Stimulated activated CD4-positive, alpha-beta T cell treated with anti-CD3 and anti-CD28 coated beads, Interleukin-2, amount 100 ng/mL, for 4 hours (primary cell): Measurements from ENCODE around the gene ENPP7.

Experiments used
- DNase-seq: peaks from one replicate; pipeline ENCODE4 v3.0.0-alpha.2; 2020; ENCODE audit warnings: low read depth

The ENPP7 gene

DNA sequence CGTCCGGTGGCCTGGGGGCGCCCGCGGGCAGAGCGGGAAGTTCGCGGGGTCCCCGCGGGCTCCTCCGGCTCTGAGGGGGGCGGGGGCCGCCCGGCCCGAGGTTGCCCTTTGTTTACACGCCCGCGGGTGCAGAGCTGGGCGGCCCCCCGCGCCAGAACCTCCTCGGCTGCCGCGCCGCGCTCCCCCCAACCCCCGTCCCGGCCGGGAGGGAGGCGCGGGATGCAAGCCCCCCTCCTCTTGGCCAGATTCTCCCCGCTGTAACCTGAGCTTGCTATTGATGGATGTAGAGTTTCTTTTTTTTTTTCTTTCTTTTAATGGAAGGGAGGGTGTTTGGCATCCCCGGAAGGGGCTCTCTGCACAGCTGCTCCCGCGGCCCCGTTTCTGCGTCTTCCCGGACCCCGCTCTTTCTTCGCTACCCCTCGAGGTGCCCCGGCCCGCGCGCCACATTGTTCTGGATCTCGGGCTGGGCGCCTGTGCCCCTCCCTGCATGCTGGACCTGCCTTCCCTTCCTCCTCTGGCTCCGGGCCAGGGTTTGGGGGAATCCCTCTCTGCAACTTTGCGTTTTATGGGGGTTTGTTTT is 47.9 kb downstream of the ENPP7 start:
- no peak for DNase-seq

DNA sequence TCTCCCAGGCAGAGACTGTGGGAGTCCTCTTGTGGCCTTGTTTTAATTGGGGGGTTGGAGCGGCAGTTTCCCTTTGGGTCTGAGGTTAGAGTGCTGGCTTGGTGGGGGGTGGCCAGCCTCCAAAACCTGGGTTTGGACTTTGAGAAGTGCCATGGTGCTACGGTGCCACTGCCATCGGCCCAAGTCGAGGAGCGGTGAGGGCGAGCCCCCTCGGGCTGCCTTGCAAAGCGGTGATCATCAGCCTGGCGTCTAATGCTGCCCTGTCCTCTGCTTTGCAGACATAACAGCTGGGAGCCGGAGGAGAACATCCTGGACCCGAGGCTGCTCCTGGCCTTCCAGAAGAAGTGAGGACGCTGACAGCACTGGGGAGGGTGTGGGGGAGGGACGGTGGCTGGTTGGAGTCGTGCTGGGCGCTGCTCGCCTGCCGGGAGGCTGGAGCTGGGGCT is 48.4 kb downstream of the ENPP7 start:
- no peak for DNase-seq

DNA sequence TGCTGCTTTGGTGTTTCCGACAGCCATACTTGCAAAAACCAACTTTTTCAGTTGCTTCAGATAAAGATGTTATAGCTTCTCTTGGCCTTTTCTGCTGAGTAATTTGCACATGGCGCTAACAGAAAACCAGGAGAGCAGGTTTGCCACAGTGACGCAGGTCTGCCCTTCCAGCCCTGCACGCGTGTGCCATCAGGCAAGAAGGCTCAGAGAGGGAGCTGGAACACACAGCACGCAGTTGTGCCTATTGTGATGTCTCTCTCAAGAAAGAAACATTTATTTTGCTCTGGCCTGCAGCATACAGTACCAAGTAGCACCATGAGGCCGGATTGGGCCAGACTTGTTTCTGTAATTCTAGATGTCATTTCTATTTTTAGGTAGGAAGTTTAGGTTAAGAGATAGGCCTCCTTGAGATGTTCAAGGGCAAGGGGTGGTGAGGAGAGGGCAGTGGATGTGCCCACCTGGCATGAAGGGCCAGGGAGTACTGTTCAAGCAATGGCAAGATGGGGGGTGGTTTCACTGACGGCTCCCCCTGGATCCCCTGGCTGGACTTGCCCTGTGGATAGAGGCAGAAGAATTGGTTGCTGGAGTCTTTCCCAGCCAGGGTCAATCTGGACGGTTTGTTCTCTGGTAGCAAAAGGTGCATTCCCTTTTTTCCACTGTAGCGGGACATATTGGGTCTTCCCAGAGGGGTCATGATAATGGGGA is 49.1 kb downstream of the ENPP7 start:
- no peak for DNase-seq

GRCh38 chr17:79781012-79781650 is 50.4 kb downstream of the ENPP7 start:
- no peak for DNase-seq

DNA sequence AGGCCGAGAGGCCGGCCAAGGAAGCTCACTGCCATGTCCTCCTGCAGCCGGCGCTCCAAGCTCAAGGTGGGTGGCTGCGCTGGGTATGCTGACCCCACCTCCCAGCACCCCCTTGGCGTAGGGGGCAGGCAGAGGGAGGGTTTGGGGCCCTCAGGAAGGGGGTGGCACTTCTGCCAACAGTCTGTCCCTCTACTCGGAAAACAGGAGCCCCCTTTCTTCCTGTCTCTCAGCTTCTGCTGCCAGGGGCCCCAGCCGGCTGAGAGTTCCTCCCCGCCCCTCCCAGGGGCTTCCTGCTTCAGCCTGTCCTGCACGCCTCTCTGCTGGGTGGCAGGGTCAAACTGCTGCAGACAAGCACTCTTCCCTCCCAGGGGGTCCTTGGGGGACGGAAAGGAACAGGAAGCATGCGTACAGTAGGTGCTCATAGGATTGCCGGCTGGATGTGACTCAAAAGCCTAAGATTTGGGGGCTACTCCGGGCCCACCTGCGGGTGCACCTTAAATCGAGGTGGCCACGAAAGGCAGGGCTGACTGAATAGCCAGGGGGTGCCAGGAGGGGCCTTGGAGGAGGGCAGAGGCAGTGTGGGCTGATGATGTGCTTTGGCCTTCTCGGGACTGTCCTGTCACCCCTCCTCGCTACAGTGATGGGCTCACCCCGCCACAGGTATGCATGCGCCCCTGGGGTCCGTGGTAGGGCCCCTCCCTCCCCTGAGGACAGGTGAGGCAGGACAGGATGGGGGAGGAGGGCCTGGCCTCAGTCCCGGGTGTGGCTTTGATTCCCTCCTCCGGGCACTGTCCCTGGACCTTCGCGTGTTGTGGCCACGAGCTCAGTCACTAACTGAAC is 51.2 kb downstream of the ENPP7 start:
- DNase-seq, result no peak

GRCh38 chr17:79783891-79784290 is 53.1 kb downstream of the ENPP7 start:
- no peak for DNase-seq

DNA sequence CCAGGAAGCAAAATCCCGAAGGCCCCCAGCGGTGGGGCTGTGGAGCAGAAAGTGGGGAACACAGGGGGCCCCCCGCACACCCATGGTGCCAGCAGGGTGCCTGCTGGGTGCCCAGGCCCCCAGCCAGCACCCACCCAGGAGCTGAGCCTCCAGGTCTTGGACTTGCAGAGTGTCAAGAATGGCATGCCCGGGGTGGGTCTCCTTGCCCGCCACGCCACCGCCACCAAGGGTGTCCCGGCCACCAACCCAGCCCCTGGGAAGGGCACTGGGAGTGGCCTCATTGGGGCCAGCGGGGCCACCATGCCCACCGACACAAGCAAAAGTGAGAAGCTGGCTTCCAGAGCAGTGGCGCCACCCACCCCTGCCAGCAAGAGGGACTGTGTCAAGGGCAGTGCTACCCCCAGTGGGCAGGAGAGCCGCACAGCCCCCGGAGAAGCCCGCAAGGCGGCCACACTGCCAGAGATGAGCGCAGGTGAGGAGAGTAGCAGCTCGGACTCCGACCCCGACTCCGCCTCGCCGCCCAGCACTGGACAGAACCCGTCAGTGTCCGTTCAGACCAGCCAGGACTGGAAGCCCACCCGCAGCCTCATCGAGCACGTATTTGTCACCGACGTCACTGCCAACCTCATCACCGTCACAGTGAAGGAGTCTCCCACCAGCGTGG is 53.7 kb downstream of the ENPP7 start:
- no peak for DNase-seq

GRCh38 chr17:79785017-79785899 is 54.5 kb downstream of the ENPP7 start:
- DNase-seq, result no peak

DNA sequence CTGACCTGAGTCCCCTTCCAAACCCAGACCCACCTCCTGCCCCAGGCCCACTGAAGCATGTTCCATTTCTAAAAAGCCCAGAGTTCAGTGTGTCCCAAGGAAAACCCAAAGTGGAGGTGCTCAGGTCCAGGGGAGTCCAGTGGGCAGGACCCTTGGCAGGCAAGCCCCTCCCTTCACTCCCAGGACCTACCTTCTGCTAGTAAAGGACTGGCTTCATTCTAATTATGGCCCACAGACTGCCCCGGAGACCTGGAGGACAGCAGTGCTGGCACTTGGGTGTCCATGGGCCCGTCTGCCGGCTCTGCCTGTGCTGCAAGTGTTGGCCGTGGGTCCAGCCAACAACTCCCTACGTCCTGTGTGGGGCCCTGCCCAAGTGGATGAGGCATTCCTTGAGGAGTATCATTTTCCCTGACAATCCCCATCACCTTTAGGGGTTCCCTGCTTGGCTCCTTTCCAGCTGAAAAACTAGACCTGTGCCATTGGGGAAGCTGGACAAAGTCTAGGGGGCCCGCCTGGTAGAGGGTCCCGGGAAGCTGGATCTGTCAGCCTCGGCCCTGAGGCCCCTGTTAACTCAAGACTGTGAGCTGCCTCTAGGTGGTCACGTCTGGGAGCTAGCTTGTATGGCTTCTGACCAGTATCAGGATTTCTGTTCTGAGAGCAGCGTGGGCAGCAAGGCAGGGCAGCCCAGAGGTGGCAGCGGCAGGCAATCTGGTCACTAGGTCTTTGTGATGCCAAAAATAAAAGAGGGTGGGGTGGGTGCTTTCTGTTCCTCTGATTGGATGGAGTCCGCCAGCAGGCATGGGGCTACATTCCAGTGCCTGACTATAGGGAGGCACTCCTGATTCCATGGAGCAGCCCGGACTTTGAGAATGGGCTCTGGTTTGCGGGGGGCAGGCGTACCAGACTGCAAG is 55.4 kb downstream of the ENPP7 start:
- no peak for DNase-seq

DNA sequence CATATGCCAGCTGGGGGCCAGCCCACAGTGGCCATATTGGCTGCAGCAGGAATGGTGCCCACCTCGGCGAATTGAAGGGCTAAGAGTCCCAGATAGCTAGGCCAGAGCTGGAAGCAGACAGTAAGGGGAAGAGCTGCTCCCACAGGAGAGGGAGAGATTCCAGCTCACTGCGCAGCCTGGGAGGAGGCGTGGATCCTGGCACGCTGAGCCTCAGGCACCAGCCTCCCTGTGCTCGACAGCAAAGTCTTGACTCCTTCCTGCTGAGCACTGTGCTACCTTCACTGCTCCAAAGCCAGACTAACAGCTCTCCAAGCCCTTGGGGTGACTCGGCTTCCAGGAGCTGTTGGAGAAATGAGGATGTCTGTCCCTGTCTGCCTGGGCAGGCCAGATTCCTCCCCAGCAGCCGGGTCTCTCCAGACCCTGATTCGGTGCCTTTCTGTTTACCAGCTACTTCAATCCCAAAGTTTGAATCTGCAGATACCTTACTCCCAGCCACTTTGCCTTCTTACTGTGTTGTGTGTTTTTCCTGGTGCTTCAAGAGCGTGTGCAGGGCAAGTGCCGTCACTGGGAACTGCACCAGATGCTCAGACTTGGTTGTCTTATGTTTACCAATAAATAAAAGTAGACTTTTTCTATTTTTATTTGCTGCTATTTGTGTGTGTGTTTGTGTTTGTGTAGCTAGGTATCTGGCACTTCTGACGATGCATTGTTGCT is 56.3 kb downstream of the ENPP7 start:
- no peak for DNase-seq

DNA sequence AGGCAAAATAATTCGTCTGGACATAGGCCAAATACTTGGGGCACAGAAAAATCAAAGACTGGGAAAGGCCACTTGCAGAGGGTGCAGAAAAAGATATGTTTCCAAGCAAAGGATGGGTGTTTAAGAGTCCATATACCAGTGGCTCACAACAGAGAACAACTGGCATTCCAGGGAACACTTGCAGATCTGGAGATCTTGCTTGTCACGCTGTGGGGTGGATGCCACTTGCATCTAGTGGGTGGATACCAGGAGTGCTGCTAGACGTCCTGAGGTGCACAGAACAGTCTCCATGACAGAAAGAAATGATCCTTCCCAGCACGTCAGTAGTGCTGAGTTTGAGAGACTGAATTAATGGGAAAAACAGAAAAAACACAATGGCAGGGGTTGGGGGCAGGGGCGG is 57.7 kb downstream of the ENPP7 start:
- DNase-seq, result no peak

GRCh38 chr17:79788989-79789942 is 58.5 kb downstream of the ENPP7 start:
- DNase-seq, result no peak

DNA sequence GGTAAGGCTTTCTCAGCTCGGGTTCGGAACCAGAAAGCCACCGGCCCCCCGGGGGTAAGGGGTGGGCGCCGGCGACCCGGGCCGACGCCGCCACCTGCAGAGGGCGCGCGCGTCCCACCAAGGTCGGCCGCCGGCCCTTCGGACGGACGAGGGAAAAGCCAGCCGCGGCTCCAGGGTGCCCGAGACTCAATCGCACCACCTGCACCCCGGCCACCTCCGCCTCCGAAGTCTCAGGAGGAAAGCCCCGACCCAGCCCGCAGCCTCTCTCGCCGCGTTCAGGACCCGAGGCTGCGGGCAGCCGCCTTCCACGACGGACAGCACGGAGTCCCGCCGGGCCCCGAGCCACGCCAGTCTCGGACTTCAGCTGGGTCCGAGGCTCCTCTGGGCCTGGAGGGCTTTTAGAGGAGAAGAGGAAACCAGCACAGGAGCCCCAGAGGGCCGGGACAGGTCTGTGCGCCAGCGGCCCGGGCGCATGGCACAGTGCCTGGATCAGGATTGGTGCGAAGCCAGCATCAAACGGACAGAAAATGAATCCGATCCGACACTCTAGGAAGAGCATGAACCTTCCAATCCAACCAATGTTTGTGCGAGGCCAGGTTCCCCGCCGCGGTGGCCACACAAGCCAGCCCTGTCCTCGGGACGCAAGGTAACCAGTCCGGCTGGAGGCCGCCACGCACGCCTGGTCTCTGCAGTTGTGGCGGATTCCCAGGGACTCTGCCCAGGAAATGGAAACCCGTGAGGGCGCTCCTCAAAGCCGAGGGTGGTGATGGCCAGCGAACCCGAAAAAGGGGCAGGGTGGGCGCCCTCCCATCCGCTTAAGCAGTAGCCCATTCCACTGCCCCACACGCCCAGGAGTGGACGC is 59.4 kb downstream of the ENPP7 start:
- no peak for DNase-seq

DNA sequence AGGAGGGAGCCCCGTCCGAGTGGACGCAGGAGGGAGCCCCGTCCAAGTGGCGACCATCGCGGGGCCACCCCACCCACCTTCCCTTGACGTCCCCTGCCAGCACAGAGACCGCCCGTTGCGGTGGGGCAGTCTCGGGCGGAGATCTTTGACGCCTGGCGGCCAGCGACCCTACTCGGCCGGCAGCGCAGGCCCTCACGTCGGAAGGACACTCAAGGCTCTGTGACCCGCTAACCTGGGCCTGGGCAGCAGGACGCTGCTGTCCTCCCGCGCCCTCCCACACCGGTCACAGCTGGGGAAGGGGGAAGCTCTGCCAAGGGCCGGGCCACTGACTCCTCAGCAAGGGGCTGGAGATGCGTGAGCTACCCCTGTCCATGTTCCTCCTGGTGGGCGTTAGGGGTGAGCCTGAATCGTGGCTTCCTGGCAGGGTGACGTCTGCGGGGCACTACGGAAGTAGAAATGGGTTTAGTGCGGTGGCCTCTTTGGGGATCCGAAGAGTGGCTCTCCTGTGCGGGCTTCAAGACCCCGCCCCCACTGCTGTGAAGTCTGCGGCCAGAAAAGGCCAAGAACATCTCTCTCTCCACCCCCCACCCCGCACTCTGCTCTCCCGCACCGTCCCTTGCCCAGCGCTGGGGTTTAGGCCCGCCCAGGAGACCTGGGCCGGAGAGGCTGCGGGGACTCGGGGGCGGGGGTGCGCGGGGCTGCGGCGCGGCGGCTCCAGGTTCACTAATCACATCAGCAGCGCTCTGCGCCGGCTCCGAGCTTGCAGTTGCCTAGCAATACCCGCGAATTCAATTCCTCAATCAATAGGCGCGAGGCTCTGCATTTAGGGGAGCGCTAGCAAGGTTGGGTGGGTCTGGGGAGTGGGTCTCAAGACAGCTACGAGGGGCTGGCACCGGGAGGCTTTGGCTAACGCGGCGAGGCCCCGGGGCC is 60.3 kb downstream of the ENPP7 start:
- no peak for DNase-seq

DNA sequence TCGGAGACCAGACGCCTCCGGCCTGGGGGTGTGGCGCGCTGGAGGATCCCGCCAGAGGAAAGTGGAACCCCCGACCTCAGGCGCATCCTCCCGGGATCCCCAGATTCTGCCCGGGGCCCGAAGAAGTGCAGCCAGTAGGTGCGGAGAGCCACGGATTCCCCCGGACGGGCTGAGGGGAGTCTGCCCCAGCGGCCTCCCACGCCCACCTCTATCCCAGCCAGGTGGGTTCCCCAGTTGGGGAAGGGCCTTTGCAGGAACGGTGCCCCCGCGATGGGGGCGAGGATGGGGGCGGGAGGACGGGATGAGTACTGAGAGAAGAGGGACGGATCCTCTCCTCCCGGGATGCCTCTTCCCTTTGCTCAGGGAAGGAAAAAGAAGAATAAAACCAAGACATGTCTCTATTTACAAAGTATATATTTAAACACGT is 61.0 kb downstream of the ENPP7 start:
- no peak for DNase-seq
